Adrenal gland (tissue), 5 donors: ENCODE results near the gene C12orf42.

Source experiments
- POLR2A ChIP-seq, 2 donors: fragments of 450-650 bp; IDR thresholded peaks; one replicate each; pipeline ENCODE4 v1.6.1; 2017; ENCODE audit warnings: antibody characterized with exemption in 2 of 2, mild to moderate bottlenecking in 2 of 2, moderate library complexity in 1 of 2
- TF ChIP-seq, protein P1 (sequence below), 6 experiments: fragments of 450-650 bp in 4 of 6; fragments of 200-600 bp in 2 of 6; sonication (generic) in 1 of 6; IDR thresholded peaks; 1 replicate in 5 of 6; 2 replicates in 1 of 6; pipeline versions ENCODE4 v1.5.1 to v1.8.0; 2016 to 2021; ENCODE audit warnings: antibody characterized with exemption in 6 of 6, mild to moderate bottlenecking in 2 of 6, moderate library complexity in 1 of 6
- donor health status: DM: no; HTN: no; CAD: no.

DNA sequence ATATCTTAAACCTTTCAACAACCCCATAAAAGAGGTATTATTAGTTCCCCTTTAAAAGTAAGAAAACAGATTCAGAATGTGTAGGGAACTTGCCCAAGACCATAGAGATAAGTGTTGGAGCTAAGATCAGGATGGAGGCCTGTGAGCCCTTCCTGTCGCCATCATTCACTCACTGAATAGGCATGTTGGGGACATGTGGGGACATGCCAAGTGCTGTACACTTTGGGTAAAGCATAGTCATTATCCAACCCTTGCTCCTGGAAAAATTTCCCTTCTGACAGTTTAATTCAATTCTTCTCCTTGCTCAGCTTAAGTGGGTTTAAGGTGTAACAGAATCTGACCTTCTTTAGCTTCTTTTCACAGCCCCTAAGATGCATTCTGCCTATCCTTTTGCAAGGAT is 28.0 kb upstream of the C12orf42 start:
- TF ChIP-seq, protein P1, sequence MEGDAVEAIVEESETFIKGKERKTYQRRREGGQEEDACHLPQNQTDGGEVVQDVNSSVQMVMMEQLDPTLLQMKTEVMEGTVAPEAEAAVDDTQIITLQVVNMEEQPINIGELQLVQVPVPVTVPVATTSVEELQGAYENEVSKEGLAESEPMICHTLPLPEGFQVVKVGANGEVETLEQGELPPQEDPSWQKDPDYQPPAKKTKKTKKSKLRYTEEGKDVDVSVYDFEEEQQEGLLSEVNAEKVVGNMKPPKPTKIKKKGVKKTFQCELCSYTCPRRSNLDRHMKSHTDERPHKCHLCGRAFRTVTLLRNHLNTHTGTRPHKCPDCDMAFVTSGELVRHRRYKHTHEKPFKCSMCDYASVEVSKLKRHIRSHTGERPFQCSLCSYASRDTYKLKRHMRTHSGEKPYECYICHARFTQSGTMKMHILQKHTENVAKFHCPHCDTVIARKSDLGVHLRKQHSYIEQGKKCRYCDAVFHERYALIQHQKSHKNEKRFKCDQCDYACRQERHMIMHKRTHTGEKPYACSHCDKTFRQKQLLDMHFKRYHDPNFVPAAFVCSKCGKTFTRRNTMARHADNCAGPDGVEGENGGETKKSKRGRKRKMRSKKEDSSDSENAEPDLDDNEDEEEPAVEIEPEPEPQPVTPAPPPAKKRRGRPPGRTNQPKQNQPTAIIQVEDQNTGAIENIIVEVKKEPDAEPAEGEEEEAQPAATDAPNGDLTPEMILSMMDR (IDR thresholded peaks at IDR 0.05): no peak
- no peak for TF ChIP-seq POLR2A (IDR thresholded peaks at IDR 0.05)
